NT2/D1 (cell line): ENCODE data around the gene CA12.

Experiments used
- DNase-seq: peaks from one replicate; pipeline ENCODE4 v3.0.0-alpha.2; 2011; ENCODE audit warnings: low read depth, low spot score
- H3K27me3 ChIP-seq: 2 replicates; pipeline ENCODE4 v1.6.0; 2011; ENCODE audit warnings: mild to moderate bottlenecking; ENCODE audit not compliant: insufficient read length, insufficient read depth
- H3K36me3 ChIP-seq: 2 replicates; pipeline ENCODE4 v1.6.1; 2011; ENCODE audit warnings: mild to moderate bottlenecking, low read length, mixed read lengths; ENCODE audit not compliant: insufficient read depth, insufficient read length
- H3K4me1 ChIP-seq: 2 replicates; pipeline ENCODE4 v1.5.1; 2011; ENCODE audit not compliant: insufficient read depth, insufficient read length
- H3K4me3 ChIP-seq: 2 replicates; pipeline ENCODE4 v1.5.1; 2011; ENCODE audit warnings: low read depth; ENCODE audit not compliant: insufficient read length
- H3K9ac ChIP-seq: 2 replicates; pipeline ENCODE4 v1.6.0; 2011; ENCODE audit warnings: low read depth; ENCODE audit not compliant: insufficient read length
- H3K9me3 ChIP-seq: 2 replicates; pipeline ENCODE4 v1.5.1; 2011; ENCODE audit warnings: mild to moderate bottlenecking, low read length; ENCODE audit not compliant: insufficient read depth
- SUZ12 ChIP-seq: IDR thresholded peaks from 2 replicates; pipeline ENCODE4 v1.6.1; 2011; ENCODE audit not compliant: insufficient read length, insufficient read depth; ENCODE audit errors: extremely low read depth
- YY1 ChIP-seq: IDR thresholded peaks from 2 replicates; pipeline ENCODE4 v1.6.1; 2011; ENCODE audit not compliant: insufficient read length, insufficient read depth
- ZNF274 ChIP-seq: IDR thresholded peaks from 2 replicates; pipeline ENCODE4 v1.6.1; 2011; ENCODE audit warnings: mild to moderate bottlenecking, low read depth, low read length

Gene CA12

DNA sequence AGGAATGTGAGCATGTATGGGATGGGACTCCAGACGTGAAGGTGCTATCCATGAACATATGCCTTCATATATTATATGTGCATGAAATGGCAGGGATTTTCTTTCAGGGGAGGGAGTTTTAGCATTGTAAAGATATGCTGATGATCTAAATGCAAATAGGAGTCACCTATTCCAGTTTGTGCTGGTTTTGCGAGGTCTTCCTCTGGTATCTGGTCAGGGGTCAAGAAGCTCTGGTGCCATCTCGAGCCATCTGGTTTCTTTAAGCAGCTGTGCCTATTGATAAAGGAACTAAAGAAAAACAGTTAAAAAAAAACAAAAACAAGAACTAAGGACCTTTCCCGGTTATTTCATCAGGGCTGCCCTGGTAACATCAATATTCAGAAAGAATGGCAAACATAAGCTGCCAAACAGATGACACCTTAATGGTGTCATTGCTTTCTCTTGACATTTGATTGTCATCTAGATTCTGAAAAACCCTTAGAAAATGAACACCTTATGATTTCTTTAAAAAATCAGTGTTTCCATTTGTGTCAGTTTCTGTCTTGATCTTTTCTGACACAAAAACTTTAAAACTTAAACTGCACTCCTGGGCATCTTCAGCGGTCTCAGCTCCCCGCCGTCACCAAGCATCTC lies 81.6 kb downstream of the CA12 start:
- no peak overlapping the region for H3K9ac ChIP-seq
- no peaks in the 10 kb centered on the region for H3K4me1 ChIP-seq
- no peak overlapping the region for H3K4me3 ChIP-seq
- no peaks in the 10 kb centered on the region for H3K27me3 ChIP-seq
- no peak for DNase-seq
- peaks cover 9% of the 10 kb centered on the region for H3K36me3 ChIP-seq
- H3K9me3 ChIP-seq, result no peaks in the 10 kb centered on the region
- no peak for TF ChIP-seq SUZ12
- TF ChIP-seq ZNF274, result no peak

DNA sequence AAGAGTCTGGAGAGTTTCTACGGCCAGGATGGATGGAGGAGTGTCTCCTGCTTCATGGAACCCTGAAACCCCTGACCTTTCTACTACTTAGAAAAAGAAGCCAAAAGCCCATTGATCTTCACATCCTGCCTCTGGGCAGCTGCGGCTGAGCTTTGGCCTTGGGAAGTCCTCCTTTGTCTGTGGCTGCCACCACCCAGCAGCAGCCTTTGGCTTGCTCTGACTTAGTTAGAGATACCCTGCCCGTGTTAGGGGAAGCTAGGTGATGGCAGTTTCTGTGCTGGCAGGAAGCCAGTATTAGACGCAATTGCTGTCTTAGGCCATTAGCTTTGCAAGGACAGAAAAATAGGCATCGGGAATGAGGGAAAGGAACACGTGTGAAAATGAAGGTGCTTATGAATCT lies 85.5 kb downstream of the CA12 start:
- TF ChIP-seq YY1, result no peak
- TF ChIP-seq ZNF274, result no peak
- no peak for TF ChIP-seq SUZ12
- no peaks in the 10 kb centered on the region for H3K9me3 ChIP-seq
- H3K9ac ChIP-seq, result no peak overlapping the region
- no peak for DNase-seq
- peaks cover 3% of the 10 kb centered on the region for H3K36me3 ChIP-seq
- no peaks in the 10 kb centered on the region for H3K27me3 ChIP-seq
- H3K4me3 ChIP-seq, result no peak overlapping the region
- no peaks in the 10 kb centered on the region for H3K4me1 ChIP-seq

DNA sequence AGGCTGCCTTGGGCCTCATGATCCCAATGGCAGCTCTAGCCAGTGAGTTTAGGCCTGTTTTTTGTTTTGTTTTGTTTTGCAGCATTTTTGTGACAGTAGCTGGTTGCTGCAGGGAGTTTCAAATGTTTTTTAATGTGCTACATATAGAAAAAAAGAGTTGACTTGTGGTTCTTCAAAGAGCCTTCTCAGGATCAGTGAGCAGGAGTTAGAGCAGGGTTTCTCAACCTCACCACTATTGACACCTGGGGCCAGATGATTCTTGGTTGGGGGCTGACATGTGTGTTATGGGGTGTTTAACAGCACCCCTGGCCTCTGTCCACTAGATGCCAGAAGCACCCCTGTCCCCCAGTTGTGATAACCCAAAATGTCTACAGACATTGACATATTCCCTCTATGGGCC lies 86.3 kb downstream of the CA12 start:
- H3K4me3 ChIP-seq, result no peak overlapping the region
- H3K27me3 ChIP-seq, result no peaks in the 10 kb centered on the region
- H3K4me1 ChIP-seq, result no peaks in the 10 kb centered on the region
- H3K36me3 ChIP-seq, result peaks cover 3% of the 10 kb centered on the region
- H3K9ac ChIP-seq, result no peak overlapping the region
- H3K9me3 ChIP-seq, result no peaks in the 10 kb centered on the region
- TF ChIP-seq SUZ12, result no peak
- TF ChIP-seq YY1, result no peak
- TF ChIP-seq ZNF274, result no peak
- DNase-seq, result no peak

DNA sequence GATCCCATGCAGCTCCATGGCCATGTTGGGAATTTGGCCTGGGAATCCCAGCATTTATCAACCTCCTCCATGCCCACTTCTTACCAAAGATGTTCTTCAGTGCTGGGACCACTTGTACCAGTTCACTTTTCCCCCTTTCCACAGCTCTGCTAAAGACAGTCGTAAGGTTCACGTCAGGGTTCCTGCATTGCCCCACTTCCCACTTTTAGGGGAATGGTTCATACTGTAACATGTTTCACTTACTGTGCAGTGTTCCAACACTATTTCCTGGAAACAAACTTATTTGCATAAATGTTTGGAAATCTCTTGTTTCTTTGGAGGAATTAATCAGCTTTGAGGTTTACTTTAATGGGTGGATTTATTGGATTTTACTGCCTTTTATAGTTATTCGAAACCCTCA lies 87.3 kb downstream of the CA12 start:
- DNase-seq, result no peak
- Histone ChIP-seq H3K36me3 (peaks cover 3% of the 10 kb centered on the region), H3K4me3 (no peak overlapping the region), H3K9me3 (no peaks in the 10 kb centered on the region), H3K27me3 (no peaks in the 10 kb centered on the region), H3K4me1 (no peaks in the 10 kb centered on the region), H3K9ac (no peak overlapping the region)
- no peak for TF ChIP-seq ZNF274
- no peak for TF ChIP-seq YY1
- no peak for TF ChIP-seq SUZ12

DNA sequence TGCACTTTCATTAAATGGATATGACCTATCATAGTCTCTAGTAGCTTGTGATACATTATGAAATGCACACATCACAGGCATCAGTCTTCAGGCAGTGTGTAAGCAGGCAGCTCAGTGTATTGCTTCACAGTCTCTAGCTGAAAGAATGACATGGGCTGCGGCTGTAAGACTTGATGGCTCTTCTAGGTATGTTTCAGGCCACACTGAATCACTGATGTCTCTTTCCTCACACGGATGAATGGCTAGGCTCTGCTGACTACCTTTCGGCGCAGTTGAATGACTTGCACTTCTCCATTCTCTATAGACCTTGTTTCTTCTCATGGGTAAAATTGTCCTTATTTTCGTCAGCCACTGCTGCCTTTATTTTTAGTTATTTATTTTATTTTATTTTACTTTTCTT lies 88.9 kb downstream of the CA12 start:
- Histone ChIP-seq H3K27me3 (no peaks in the 10 kb centered on the region), H3K9me3 (no peaks in the 10 kb centered on the region), H3K4me3 (no peak overlapping the region), H3K9ac (no peak overlapping the region), H3K36me3 (peaks cover 2% of the 10 kb centered on the region), H3K4me1 (no peaks in the 10 kb centered on the region)
- DNase-seq, result no peak
- TF ChIP-seq ZNF274 (no peak), YY1 (no peak), SUZ12 (no peak)

DNA sequence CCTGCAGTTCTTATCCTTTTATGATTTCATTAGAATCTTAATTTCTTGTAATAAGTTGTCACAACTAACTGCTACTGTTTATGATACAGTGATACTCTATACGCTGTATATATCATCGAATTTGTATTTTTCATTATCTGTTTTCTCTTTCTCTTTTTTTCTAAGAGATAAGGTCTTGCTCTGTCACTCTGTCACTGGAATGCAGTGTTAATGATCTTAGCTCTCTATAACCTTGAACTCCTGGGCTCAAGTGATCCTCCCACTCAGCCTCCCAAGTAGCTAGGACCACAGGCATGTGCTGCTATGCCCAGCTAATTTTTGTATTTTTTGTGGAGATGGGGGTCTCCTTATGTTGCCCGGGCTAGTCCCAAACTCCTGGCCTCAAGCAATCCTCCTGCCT lies 89.4 kb downstream of the CA12 start:
- H3K9ac ChIP-seq, result no peak overlapping the region
- no peaks in the 10 kb centered on the region for H3K36me3 ChIP-seq
- DNase-seq, result no peak
- no peaks in the 10 kb centered on the region for H3K27me3 ChIP-seq
- no peaks in the 10 kb centered on the region for H3K9me3 ChIP-seq
- TF ChIP-seq YY1, result no peak
- TF ChIP-seq ZNF274, result no peak
- no peak for TF ChIP-seq SUZ12
- H3K4me3 ChIP-seq, result no peak overlapping the region
- H3K4me1 ChIP-seq, result no peaks in the 10 kb centered on the region

DNA sequence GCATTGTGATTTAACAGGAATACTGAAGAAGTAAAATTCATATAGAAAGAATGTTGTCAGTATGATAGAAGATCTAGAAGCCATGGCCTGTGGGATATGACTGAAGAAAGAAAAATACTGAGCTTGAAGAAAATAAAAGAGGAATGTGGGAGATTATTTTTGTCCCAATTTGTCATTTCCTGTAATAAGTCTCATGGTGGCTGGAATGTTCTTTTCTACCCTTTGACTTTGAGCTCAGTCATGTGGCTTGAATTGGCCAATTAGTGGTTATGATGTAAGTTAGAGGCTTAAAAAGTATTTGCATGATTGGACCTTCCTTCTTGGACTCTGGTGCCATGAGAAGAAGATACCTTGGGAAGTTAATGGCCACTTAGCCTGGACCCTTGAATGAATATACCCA lies 90.1 kb downstream of the CA12 start:
- DNase-seq, result no peak

More for the DNA sequence above, 90.1 kb downstream of the CA12 start:
- Histone ChIP-seq H3K9ac (no peak overlapping the region), H3K4me1 (no peaks in the 10 kb centered on the region), H3K27me3 (no peaks in the 10 kb centered on the region), H3K4me3 (no peak overlapping the region), H3K36me3 (no peaks in the 10 kb centered on the region), H3K9me3 (no peaks in the 10 kb centered on the region)
- TF ChIP-seq YY1 (no peak), ZNF274 (no peak)
